Vagina (tissue), 2 donors: Measurements from ENCODE around the gene PHB1.

Experiments
- POLR2A ChIP-seq, 2 donors: fragments of 450-650 bp; IDR thresholded peaks; one replicate each; pipeline ENCODE4 v1.6.1; 2017; ENCODE audit warnings: antibody characterized with exemption in 2 of 2, mild to moderate bottlenecking in 2 of 2, moderate library complexity in 2 of 2
- TF ChIP-seq, protein P1 (sequence below), 3 experiments: fragments of 450-650 bp in 2 of 3; fragments of 200-600 bp in 1 of 3; sonication (generic) in 1 of 3; IDR thresholded peaks; one replicate each; pipeline ENCODE4 v1.5.1; 2017 to 2019; ENCODE audit warnings: antibody characterized with exemption in 3 of 3, mild to moderate bottlenecking in 2 of 3, moderate library complexity in 2 of 3

DNA sequence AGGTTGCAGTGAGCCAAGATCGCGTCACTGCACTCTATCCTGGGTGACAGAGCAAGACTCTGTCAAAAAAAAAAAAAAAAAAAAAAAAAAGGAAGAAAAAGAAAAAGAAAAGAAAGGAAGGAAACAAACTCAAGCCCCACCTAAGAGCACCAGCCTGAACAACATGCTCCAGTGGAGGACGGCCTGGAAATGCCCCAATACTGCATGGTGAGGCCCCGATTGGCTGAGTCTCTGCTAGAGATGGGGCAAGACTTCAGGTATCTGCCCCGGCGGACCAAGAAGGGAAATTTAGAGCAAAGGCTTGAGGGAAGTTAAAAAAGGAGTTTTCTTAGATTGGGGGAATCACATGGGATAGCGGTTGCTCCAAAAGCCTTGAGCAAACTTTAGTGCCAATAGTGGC, 42.3 kb downstream of the PHB1 start:
- TF ChIP-seq, protein P1, sequence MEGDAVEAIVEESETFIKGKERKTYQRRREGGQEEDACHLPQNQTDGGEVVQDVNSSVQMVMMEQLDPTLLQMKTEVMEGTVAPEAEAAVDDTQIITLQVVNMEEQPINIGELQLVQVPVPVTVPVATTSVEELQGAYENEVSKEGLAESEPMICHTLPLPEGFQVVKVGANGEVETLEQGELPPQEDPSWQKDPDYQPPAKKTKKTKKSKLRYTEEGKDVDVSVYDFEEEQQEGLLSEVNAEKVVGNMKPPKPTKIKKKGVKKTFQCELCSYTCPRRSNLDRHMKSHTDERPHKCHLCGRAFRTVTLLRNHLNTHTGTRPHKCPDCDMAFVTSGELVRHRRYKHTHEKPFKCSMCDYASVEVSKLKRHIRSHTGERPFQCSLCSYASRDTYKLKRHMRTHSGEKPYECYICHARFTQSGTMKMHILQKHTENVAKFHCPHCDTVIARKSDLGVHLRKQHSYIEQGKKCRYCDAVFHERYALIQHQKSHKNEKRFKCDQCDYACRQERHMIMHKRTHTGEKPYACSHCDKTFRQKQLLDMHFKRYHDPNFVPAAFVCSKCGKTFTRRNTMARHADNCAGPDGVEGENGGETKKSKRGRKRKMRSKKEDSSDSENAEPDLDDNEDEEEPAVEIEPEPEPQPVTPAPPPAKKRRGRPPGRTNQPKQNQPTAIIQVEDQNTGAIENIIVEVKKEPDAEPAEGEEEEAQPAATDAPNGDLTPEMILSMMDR (IDR thresholded peaks at IDR 0.05) = no peak
- no peak for TF ChIP-seq POLR2A (IDR thresholded peaks at IDR 0.05)
